ENCODE measurements around the gene GABRR2.
A peak's percentile ranks its signal among the peaks of the same experiment; 100 is the strongest.
"Not testable (repeated sequence)": the region's sequence is repeated elsewhere in the genome, so short reads cannot be mapped to it uniquely, and the experiment has no call there.

Gene GABRR2

DNA sequence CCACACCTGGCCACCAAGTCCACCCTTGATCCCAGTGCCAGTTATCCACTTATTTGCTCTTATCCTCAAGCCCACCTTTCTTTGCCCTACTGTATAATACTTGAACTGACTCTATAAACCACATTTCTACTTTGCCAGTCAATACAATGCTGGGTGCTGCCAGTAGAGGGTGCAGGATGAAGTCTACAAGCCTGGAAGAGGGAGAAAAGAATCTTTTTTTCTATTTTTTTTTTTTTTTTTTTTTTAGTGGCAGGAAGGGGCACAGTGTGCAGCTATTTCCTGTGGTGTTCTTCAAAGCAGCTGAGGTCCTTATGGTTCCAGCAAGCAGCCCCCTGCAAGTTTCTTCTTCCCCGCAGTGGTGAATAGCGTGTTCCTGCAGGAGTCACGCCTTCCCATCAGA lies 75.8 kb downstream of the GABRR2 start:
- TF ChIP-seq, protein P1, sequence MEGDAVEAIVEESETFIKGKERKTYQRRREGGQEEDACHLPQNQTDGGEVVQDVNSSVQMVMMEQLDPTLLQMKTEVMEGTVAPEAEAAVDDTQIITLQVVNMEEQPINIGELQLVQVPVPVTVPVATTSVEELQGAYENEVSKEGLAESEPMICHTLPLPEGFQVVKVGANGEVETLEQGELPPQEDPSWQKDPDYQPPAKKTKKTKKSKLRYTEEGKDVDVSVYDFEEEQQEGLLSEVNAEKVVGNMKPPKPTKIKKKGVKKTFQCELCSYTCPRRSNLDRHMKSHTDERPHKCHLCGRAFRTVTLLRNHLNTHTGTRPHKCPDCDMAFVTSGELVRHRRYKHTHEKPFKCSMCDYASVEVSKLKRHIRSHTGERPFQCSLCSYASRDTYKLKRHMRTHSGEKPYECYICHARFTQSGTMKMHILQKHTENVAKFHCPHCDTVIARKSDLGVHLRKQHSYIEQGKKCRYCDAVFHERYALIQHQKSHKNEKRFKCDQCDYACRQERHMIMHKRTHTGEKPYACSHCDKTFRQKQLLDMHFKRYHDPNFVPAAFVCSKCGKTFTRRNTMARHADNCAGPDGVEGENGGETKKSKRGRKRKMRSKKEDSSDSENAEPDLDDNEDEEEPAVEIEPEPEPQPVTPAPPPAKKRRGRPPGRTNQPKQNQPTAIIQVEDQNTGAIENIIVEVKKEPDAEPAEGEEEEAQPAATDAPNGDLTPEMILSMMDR (IDR thresholded peaks at IDR 0.05; ENCODE audit: insufficient read depth, low read depth, low read length, missing control alignments): peak; percentile 20
- no peak overlapping the region for H3K4me3 ChIP-seq (ENCODE audit: low read length)
- no peak for DNase-seq (ENCODE audit: low read depth)

DNA sequence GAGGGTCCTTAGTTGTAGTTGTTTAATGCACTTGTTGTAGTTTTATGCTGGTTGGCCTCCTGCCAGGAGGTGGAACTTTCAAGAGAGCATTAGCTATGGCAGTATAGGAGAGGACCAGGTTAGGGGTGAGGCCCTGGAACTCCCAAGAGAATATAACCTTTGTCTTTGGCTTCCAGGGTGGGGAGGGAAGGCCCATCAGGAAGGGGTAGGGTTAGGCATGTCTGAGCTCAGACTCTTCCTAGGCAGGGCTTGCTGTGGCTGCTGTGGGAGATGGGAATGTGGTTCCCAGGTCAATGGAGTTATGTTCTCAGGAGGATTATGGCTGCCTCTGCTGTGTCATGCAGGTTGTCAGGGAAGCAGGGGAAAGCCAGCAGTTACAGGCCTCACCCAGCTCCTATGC lies 77.9 kb downstream of the GABRR2 start:
- H3K4me3 ChIP-seq (ENCODE audit: low read length): no peak overlapping the region
- TF ChIP-seq, protein P1 (IDR thresholded peaks at IDR 0.05; ENCODE audit: insufficient read depth, low read depth, low read length, missing control alignments): no peak
- peak; percentile 17 for DNase-seq (ENCODE audit: low read depth)

DNA sequence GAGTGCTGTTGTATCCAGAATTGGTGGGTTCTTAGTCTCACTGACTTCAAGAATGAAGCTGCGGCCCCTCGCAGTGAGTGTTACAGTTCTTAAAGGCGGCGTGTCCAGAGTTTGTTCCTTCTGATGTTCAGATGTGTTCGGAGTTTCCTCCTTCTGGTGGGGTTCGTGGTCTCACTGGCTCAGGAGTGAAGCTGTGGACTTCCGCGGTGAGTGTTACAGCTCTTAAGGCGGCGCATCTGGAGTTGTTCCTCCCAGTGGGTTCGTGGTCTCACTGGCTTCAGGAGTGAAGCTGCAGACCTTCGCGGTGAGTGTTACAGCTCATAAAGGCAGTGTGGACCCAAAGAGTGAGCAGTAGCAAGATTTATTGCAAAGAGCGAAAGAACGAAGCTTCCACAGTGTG lies 81.5 kb downstream of the GABRR2 start:
- H3K4me3 ChIP-seq (ENCODE audit: low read length); DNase-seq (ENCODE audit: low read depth): not testable (repeated sequence)

DNA sequence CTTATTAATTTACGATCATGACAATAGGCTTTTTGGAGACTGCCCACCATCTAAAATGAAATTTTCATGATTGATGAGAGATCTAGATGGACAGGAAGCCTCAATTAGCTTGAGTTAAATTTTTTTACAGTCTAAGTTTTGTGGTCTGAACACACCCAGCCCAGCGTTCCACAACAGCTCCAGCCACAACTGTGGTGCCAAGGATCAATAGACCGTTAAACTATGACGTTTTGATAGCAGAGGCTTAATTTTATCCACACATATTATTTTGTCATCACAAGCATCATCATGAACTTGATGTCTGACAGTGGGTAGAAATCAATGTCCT lies 92.4 kb downstream of the GABRR2 start:
- TF ChIP-seq, protein P1 (IDR thresholded peaks at IDR 0.05; ENCODE audit: insufficient read depth, low read depth, low read length, missing control alignments): no peak
- no peak overlapping the region for H3K4me3 ChIP-seq (ENCODE audit: low read length)
- no peak for DNase-seq (ENCODE audit: low read depth)

DNA sequence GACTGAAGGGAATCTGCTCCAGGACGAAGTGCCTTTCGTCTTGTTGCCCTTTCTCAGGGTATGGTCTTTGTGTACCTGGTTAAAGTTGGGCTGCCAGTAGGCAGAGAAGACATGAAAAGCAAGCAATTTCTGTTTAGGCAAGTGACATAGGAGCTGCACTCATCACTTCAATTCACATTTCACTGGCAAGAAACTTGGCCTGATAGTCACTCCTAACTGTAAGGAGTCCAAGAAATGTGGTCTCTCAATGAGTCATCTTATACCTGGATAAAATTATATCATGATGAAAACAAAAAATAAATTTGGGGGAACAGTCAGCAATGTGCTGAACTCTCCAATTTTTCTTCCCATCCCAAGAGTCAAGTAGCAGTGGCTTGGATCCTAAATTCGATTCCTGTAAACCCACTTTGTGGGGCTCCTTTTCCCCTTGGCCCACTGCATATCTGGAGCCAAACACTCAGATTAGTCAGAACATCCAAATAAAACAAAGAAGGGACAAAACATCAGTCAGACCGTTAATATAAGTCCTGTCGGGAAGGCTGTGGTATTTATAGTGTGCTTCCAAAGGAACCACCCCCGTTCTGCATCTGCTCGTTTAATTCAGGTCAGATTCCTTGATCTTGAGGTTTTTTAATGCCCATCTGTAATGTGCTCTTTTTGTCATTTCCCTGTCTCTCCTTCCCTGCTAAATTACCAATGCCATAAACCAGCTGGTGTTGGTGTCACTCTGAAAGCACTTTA lies 93.0 kb downstream of the GABRR2 start:
- no peak for DNase-seq (ENCODE audit: low read depth)
- TF ChIP-seq, protein P1 (IDR thresholded peaks at IDR 0.05; ENCODE audit: insufficient read depth, low read depth, low read length, missing control alignments): no peak
- no peak overlapping the region for H3K4me3 ChIP-seq (ENCODE audit: low read length)

DNA sequence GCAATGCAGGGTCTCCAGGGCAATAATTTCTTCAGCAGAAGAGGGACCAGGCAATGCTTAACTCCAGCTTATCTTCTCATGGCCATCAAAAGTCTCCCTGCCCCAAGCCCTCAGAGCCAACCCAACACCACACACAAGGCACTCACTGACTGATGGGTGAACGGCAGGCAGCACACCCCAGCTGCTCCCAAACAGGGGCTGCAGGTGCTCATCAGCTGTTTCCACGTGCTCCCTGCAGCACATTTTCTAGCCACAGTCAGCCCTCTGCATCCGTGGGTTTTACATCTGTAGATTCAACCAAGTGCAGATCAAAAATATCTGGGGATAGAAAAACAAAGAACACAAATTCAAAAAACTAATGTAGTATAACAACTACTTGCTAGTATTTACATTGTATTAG lies 94.0 kb downstream of the GABRR2 start:
- no peak for DNase-seq (ENCODE audit: low read depth)
- H3K4me3 ChIP-seq (ENCODE audit: low read length): no peak overlapping the region
- TF ChIP-seq, protein P1 (IDR thresholded peaks at IDR 0.05; ENCODE audit: insufficient read depth, low read depth, low read length, missing control alignments): no peak

DNA sequence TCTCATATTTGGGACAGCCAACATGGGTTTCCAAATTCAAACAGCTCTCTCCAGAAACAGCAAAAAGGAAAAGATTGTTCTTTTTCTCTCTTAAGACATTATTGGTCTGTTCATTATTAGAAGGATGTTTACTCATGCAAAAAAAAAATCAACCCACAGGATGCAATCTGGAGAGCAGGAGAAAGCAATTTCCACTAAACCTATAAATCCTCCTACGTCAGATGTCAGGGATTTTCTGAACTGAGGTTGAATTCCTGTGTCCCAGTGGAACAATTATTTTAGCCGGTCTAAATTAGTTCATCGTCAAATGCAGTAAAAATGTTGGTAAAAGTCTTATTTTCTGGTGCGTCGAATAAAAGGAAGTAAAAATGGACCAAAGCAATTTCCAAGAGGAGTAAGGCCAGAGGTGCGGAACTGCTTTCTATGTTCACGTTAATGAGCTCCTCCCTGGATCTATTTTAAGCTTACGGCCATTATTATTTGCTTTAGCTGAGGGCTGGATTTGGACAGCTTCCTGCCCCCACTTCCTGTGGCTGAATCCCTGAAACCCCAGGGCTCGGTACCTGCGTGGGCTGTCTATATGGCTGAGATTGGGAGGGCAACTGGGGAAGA lies 97.7 kb downstream of the GABRR2 start, which contains the start of gene GABRR1:
Gene GABRR1 (minus strand): TSS at position 60 of the 612 bp plus-strand sequence. CDS start 36 bp downstream, at position 24.
- no peak for DNase-seq (ENCODE audit: low read depth)
- TF ChIP-seq, protein P1 (IDR thresholded peaks at IDR 0.05; ENCODE audit: insufficient read depth, low read depth, low read length, missing control alignments): no peak
- H3K4me3 ChIP-seq (ENCODE audit: low read length): no peak within 1 kb of the TSS
